NOMO-1 (cell line): Measurements from ENCODE around the gene FGD6.
"Not testable (repeated sequence)": the region's sequence is repeated elsewhere in the genome, so short reads cannot be mapped to it uniquely, and the experiment has no call there.

Source experiments
- DNase-seq, 2 experiments: peaks; one replicate each; lab custom pipeline; 2025; ENCODE audit not compliant: unreplicated experiment in 2 of 2; lab: John Stamatoyannopoulos, UW

FGD6 gene

DNA sequence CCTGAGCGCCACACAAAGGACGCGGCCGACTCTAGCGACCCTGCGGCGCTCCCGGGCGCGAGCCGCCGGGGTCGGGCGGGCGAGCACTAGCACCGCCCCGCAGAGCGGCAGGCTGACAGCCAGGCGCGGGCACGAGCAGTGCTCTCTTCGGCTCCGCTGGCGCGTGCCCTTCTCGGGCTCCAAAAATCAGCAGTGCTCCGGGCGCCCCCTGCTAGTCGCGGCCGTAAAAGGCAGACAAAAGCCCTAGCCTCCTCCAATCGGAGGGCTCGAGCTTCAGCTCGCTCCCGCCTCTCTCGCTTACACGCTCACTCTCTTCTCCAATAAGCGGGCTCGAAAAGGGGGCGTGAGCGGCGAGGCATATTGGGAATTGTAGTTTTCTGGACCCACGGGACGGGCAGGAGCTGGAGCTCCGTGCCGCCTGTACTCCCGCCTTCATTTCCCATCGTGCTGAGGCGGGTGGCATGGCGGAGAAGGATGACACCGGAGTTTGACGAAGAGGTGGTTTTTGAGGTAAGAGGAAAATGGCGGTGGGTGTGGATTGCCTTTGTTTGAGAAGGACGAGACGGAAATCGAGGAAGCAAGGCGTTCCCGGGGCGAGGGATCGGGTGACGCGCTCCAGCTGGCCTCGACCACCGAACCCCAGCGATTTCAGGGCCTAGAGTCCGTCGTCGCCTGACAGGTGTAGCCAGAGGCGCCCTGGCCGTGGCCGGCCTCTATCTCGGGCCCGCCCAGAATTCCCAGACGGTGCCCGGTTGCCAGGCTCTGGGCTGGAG is at the start of gene FGD6, which contains the start of gene VEZT:
TSS of gene FGD6 (minus strand) at position 91 of the 773 bp plus-strand sequence. CDS start 227 bp downstream, outside the sequence.
TSS of gene VEZT (plus strand) at position 431 of the 773 bp plus-strand sequence. CDS start at position 475, 44 bp downstream.
- peak; percentile 98 for DNase-seq

DNA sequence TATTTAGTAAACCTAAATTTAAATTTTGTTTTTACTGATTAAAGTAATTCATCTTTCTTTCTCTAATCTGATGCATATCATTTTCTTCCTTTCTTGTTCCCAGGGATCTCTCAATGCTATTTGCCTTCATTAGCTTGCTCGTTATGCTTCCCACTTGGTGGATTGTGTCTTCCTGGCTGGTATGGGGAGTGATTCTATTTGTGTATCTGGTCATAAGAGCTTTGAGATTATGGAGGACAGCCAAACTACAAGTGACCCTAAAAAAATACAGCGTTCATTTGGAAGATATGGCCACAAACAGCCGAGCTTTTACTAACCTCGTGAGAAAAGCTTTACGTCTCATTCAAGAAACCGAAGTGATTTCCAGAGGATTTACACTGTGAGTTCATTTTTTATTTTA is 49.0 kb upstream of the FGD6 start:
- DNase-seq = no peak

GRCh38 chr12:95265765-95266164 is 48.5 kb upstream of the FGD6 start:
- DNase-seq = no peak

- no peak for DNase-seq
Measured at GRCh38 chr12:95262808-95263207, 45.5 kb upstream of the FGD6 start.

- DNase-seq = no peak
Measured at GRCh38 chr12:95261109-95261508, 43.8 kb upstream of the FGD6 start.

DNA sequence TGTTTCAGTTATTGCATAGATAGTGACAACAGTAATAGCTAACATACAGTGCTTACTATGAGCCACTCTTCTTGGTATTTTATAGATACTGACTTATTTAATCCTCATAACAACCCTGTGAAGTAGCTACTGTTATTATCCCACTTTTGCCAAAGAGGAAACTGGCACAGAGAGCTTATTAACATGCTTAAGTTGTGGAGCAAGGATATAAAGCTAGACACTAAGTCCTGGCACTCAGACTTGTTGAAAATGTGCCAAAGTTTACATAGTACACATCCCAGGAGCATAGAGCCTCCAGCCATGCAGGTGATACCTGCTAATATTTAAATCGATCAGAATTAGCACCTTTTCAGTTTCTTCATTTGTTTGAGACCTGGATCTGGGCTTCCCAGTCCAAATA is 42.1 kb upstream of the FGD6 start:
- DNase-seq = no peak

GRCh38 chr12:95258803-95259202 is 41.5 kb upstream of the FGD6 start:
- DNase-seq = no peak

DNA sequence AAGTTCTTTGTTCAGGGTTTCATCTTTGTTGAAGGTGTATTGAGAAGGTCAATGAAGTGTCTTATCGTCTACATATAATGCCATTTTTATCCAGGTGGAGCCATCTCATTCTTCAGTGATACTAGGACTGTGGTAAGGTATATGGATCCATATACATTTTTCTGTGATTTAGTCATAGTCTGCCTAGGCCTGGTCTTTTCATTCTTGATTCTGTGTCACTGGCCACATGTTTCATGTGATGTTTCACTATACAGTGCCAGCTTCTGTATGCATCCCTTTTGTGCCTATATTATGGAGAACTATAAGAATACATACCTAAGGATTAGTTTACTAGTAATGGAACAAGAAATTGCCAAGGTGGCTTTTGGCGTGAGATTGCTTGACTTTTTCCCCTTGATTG is 40.9 kb upstream of the FGD6 start:
- no peak for DNase-seq

DNA sequence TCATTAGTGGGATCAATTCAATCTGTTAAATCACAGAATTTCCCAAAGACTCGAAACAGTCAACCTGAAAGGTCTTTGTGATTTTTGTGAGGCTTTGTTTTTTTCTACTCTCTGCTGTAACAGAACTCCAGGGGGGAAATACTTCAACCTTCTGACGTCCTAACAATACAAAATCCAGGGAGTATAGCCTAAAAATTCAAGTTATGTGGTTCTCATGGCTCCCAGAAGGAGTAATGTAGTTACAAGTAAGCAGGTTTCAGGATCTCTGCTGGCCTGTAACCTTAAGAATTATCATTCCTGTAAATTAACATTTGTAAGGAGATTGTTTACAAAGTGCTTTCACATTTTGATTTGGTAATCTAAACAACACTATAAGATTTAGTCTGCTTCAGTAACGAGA is 40.3 kb upstream of the FGD6 start:
- DNase-seq = no peak

GRCh38 chr12:95253386-95253785 is 36.1 kb upstream of the FGD6 start:
- DNase-seq = no peak

GRCh38 chr12:95248604-95249360 is 31.5 kb upstream of the FGD6 start:
- no peak for DNase-seq

DNA sequence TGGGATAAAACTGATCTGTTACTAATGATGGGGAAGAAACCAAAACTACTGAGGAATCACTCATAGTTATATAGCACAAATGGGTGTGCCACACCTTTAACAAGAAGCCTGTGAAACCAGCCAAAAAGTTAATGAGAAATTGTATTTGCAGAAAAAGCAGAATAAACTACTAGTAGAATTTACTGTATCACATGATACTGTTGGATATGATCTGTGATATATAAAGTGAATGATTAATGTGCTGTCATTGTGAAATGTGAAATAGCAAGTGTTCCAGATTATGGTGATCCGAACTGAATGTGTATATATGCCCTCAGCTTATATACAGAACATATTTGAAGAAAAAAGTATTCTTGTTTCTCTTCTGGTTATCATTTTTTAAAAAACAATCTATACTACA is 30.8 kb upstream of the FGD6 start:
- no peak for DNase-seq

DNA sequence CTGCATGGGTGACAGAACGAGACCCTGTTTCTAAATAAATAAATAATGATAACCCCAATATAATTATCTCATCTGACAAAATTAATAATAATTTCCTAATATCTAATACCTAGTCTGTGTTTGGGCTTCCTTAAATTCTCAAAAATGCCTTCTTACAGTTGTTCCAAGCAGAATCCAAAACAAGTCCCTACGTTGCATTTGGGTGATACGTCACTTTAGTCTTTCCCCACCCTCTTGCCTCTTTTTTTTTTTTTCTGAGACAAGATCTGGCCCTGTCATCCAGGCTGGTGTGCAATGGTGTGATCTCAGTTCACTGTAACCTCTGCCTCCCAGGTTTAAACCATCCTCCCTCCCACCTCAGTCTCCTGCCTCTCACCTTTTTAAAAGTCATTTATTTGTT is 27.1 kb upstream of the FGD6 start:
- no peak for DNase-seq

DNA sequence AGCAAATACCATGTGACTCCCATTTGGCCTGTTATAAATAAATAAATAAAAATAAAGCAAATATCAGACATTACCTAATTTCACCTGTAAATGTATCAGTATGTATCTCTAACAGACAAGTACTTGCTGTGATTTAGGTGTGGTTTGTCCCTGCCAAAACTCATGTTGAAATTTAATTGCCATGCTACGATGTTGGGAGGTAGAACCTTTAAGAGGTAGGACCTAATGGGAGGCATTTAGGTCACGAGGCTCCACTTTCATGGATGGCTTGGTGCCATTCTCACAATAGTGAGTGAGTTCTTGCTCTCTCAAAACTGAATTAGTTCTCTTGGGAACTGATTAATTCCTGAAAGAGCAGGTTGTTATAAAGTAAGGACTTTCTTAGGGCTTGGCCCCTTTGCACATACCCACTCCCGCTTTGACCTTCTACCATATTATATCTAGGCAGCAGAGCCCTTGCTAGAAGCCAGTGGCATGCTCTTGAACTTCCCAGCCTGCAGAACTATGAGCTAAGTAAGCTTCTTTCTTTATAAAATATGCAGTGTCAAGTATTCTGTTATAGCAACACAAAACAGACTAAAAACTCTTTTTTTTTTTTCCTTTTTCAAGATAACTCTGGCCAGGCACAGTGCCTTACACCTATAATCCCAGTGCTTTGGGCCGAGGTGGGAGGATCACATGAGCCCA is 26.4 kb upstream of the FGD6 start:
- no peak for DNase-seq

DNA sequence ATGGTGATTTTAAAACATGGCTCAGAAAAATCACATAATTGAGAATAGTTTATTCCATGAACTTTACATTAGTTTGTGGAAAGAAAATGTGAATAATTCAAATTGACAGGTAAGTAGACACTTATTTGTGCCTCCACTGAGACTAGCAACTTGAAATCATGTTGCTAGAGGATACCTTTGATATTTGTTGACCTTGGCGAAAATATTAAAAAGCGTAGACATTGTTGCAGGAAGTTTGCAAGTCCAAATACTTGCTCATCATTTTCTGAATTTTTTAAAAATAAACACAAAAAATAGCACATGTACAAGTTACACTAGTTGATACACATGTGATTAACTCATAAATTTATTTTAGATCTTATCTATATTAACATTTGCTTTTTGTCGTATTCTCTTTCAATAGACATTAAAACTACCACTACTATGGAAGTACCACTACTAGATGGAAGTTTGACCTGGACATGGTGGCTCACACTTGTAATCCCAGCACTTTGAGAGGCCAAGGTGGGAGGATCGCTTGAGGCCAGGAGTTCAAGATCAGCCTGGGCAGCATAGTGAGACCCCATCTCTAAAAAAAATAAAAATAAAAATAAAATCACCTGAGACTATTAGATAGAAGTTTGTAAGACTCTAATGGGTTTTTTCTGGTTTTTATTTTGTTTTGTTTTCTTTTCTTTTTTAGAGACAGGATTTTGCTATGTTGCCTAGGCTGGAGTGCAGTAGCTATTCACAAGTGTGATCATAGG is 24.7 kb upstream of the FGD6 start:
- no peak for DNase-seq

DNA sequence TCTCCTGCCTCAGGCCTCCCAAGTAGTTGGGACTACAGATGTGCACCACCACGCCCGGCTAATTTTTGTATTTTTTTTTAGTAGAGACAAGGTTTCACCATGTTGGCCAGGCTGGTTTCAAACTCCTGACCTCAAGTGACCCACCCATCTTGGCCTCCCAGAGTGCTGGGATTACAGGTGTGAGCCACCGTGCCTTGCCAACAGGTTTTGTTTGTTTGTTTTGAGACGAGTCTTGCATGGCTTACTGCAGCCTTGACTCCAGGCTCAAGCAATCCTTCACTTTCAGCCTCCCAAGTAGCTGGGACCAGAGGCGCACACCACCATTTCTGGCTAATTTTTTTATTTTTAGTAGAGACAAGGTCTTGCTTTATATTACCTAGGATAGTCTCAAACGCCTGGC is 23.9 kb upstream of the FGD6 start:
- not testable (repeated sequence) for DNase-seq

- DNase-seq = no peak
Measured at GRCh38 chr12:95240556-95240955, 23.3 kb upstream of the FGD6 start.

- DNase-seq = not testable (repeated sequence)
Measured at GRCh38 chr12:95239835-95240234, 22.6 kb upstream of the FGD6 start.

- DNase-seq = no peak
Measured at GRCh38 chr12:95239216-95239615, 21.9 kb upstream of the FGD6 start.

DNA sequence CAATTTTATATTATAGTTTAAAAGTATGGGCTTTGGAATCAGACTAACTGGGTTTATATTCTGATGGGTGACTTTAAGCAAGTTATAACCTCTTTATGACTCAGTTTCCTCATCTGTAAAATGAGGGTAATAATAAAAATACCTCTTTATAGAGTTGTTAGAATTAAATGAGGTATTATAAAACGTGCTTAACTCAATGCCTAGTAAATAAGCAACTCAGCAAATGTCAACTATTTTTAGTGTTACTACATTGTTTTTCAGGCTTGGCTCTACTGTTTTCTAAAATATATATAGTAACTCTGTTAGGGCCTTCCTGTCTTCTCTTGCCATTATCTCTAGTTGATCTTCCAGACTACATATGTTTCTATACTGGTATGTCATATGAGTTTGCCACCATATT is 20.9 kb upstream of the FGD6 start:
- DNase-seq = no peak

DNA sequence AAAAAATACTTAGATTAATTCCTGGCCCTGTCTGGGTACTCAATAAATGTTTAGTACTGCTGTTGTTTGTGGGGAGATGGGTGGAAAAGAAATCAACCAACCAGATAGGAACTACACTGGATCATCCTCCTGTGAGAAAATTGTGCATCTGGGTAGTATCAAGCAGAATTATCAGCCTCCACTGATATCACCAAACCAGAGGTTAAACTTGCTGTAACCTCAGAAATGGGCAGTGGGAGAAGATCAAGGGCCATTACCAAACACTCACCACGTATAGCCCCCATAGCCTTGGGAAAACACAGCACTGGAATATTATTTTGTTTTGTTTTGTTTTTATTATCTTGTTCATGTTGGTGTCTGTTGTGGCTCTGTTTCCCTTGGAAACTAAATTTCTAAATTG is 20.0 kb upstream of the FGD6 start:
- no peak for DNase-seq
